Peyer's patch (tissue), 4 donors: ENCODE data around the gene HSPA1A. TPM values are rescaled to one million over a fixed set of nuclear protein-coding genes. Genes with fewer than 3 reads are reported as not detected.

Experiments
- DNase-seq, 3 donors: peaks; one replicate each; pipeline ENCODE4 v3.0.0-alpha.2; 2017 to 2019
- H3K27ac ChIP-seq, 4 donors: fragments of 200-600 bp; sonication (generic); one replicate each; pipeline ENCODE4 v1.5.1; 2016 to 2019
- H3K27me3 ChIP-seq, 2 donors: fragments of 200-600 bp; sonication (generic); one replicate each; pipeline ENCODE4 v1.5.1; 2019
- H3K36me3 ChIP-seq, 3 donors: fragments of 200-600 bp; sonication (generic); one replicate each; pipeline ENCODE4 v1.5.1; 2016 to 2019
- H3K4me1 ChIP-seq, 4 donors: fragments of 200-600 bp; sonication (generic); one replicate each; pipeline ENCODE4 v1.5.1; 2016 to 2019
- H3K4me3 ChIP-seq, 4 donors: fragments of 200-600 bp; sonication (generic); 1 replicate in 3 of 4; 2 replicates in 1 of 4; pipeline ENCODE4 v1.5.1; 2016 to 2019; ENCODE audit warnings: mild to moderate bottlenecking in 1 of 4
- H3K9me3 ChIP-seq, 4 donors: fragments of 200-600 bp; sonication (generic); one replicate each; pipeline ENCODE4 v1.5.1; 2016 to 2019; ENCODE audit warnings: mild to moderate bottlenecking in 1 of 4
- POLR2A ChIP-seq, 2 donors: fragments of 450-650 bp; IDR thresholded peaks; one replicate each; pipeline ENCODE4 v1.5.1; 2017; ENCODE audit warnings: antibody characterized with exemption in 2 of 2, mild to moderate bottlenecking in 2 of 2, moderate library complexity in 2 of 2
- total RNA-seq, 4 donors: library from RNA; depleted of rRNA; stranded (reverse); fragments of >200 nt; gene quantifications; one replicate each; pipeline ENCODE4 v1.1.0, GENCODE V29; 2016
- TF ChIP-seq, protein P1 (sequence below), 6 experiments: fragments of 450-650 bp in 4 of 6; fragments of 200-600 bp in 2 of 6; sonication (generic) in 1 of 6; IDR thresholded peaks; one replicate each; pipeline ENCODE4 v1.5.1; 2017 to 2019; ENCODE audit warnings: antibody characterized with exemption in 6 of 6, mild to moderate bottlenecking in 3 of 6, moderate library complexity in 1 of 6

The HSPA1A gene
- total RNA-seq, 4 donors from 2014 or later: 38.1 to 123 (median 67.0) TPM

DNA sequence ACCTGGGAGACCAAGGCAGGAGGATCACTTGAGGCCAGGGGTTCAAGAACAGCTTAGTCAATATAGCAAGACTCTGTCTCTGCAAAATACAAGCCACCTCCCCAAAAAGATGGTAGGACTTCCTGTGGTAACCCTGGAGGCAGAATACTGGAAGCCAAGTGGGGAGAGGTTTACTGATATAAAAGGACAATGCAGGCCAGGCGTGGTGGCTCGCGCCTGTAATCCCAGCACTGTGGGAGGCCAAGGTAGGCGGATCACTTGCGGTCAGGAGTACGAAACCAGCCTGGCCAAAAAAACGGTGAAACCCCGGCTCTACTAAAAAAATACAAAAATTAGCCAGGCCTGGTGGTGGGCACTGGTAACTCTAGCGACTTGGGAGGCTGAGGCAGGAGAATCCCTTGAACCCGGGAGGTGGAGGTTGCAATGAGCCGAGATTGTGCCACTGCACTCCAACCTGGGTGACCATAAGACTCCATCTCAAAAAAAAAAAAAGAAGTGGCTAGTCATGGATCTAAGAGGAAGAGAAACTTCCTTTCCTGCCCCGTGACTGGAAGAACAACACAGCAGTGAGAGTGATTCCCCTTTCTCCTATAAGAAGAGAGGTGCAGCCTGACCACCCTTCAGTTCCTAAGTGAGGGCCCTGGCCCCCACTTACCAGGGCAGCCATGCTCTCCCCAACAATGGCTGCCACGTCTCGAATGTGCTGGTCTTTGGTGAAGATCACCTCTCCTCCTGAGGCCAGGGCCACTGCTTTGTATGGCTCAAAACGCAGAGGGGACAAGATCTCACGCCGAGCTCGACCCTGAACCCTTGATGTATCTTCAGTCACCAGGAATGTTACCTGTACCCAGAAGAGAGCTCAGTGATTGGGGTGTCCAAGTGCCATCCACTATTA, 46.7 kb upstream of the HSPA1A start:
- Histone ChIP-seq H3K4me3 (no peak overlapping the region), H3K36me3 (no peaks in the 10 kb centered on the region)
- TF ChIP-seq, protein P1, sequence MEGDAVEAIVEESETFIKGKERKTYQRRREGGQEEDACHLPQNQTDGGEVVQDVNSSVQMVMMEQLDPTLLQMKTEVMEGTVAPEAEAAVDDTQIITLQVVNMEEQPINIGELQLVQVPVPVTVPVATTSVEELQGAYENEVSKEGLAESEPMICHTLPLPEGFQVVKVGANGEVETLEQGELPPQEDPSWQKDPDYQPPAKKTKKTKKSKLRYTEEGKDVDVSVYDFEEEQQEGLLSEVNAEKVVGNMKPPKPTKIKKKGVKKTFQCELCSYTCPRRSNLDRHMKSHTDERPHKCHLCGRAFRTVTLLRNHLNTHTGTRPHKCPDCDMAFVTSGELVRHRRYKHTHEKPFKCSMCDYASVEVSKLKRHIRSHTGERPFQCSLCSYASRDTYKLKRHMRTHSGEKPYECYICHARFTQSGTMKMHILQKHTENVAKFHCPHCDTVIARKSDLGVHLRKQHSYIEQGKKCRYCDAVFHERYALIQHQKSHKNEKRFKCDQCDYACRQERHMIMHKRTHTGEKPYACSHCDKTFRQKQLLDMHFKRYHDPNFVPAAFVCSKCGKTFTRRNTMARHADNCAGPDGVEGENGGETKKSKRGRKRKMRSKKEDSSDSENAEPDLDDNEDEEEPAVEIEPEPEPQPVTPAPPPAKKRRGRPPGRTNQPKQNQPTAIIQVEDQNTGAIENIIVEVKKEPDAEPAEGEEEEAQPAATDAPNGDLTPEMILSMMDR (IDR thresholded peaks at IDR 0.05): no peak
- TF ChIP-seq POLR2A (IDR thresholded peaks at IDR 0.05): no peak

DNA sequence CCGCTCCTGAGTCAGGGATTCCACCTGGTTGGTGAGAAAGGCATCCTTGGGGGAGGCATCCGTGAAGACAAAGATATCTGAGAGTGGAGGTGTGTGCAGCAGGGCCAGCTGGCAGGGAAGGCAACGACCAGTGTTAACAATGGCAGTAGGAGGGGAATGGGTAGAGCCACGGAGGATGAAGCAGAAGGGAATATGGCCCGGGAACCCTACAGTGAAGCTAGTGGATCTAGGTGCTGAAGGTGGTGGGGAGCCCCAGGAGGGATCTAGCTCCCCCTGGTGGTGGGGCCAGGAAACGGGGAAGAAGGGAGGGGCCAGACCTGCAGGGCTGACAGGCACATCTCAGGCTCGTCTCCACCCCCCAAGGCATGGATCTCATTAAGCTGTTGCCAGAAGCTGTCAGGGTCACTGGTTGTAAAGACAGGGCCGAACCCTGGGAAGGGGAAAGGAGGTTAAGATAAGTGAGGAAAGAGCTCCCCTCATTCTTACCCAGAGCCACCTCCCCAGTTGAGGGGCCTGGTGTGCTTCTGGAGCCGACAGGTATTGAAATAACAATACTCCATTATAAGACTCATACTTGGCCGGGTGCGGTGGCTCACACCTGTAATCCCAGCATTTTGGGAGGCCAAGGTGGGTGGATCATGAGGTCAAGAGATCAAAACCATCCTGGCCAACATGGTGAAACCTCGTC, 45.5 kb upstream of the HSPA1A start:
- Histone ChIP-seq H3K27ac (peak overlapping the region in 3 of 4 donors; percentile 22 to 65 (median 36)), H3K4me1 (peaks cover 0 to 19% (median 1%) of the 10 kb centered on the region in 4 donors), H3K36me3 (no peaks in the 10 kb centered on the region), H3K27me3 (no peaks in the 10 kb centered on the region), H3K4me3 (no peak overlapping the region), H3K9me3 (no peaks in the 10 kb centered on the region)
- peak; percentile 79 to 94 (median 92) for DNase-seq
- TF ChIP-seq, protein P1 (IDR thresholded peaks at IDR 0.05): peak; percentile 67 to 93 (median 84)
- TF ChIP-seq POLR2A (IDR thresholded peaks at IDR 0.05): no peak

More for the DNA sequence above, 46.7 kb upstream of the HSPA1A start:
- H3K4me1 ChIP-seq: peaks cover 0 to 19% (median 1%) of the 10 kb centered on the region in 4 donors
- DNase-seq: no peak
- H3K27ac ChIP-seq: no peak overlapping the region
- no peaks in the 10 kb centered on the region for H3K27me3 ChIP-seq
- H3K9me3 ChIP-seq: no peaks in the 10 kb centered on the region

DNA sequence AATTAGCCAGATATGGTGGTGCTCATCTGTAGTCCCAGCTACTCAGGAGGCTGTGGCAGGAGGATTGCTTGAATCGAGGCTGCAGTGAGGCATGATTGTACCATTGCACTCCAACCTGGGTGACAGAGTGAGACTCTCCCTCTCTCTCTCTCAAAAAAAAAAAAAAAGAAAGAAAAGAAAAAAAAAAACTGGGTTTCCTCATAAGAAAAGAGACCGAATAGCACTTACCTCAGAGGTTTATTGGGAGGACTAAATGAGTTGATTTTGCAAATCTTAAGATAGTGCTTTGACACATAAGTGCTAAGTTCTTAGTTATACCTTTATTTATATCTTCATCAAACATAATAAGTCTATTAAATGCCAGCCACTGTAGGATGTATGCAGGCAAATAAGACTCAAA, 44.5 kb upstream of the HSPA1A start:
- Histone ChIP-seq H3K4me3 (no peak overlapping the region), H3K4me1 (peaks cover 0 to 25% (median 1%) of the 10 kb centered on the region in 4 donors), H3K27ac (no peak overlapping the region), H3K9me3 (no peaks in the 10 kb centered on the region), H3K36me3 (no peaks in the 10 kb centered on the region), H3K27me3 (no peaks in the 10 kb centered on the region)
- TF ChIP-seq POLR2A (IDR thresholded peaks at IDR 0.05): no peak
- TF ChIP-seq, protein P1 (IDR thresholded peaks at IDR 0.05): no peak
- DNase-seq: no peak

DNA sequence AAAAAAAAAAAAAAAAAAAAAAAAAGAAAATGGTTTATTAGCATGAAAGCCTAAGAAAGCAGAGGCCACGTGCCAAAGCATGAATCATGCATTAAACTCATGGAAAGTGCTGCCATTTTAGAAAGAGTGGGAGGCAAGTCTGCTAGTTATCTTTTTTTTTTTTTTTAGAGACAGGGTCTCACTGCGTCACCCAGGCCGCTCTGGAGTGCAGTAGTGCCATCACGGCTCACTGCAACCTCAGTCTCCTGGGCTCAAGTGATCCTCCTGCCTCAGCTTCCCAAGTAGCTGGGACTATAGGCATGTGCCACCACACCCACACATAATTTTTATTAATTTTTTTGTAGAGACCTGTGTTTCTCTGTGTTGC, 43.4 kb upstream of the HSPA1A start:
- no peaks in the 10 kb centered on the region for H3K9me3 ChIP-seq
- H3K36me3 ChIP-seq: no peaks in the 10 kb centered on the region
- H3K27ac ChIP-seq: no peak overlapping the region
- no peak overlapping the region for H3K4me3 ChIP-seq
- H3K4me1 ChIP-seq: peaks cover 0 to 37% (median 4%) of the 10 kb centered on the region in 4 donors
- no peaks in the 10 kb centered on the region for H3K27me3 ChIP-seq
- no peak for DNase-seq
- TF ChIP-seq POLR2A (IDR thresholded peaks at IDR 0.05): no peak
- TF ChIP-seq, protein P1 (IDR thresholded peaks at IDR 0.05): no peak

DNA sequence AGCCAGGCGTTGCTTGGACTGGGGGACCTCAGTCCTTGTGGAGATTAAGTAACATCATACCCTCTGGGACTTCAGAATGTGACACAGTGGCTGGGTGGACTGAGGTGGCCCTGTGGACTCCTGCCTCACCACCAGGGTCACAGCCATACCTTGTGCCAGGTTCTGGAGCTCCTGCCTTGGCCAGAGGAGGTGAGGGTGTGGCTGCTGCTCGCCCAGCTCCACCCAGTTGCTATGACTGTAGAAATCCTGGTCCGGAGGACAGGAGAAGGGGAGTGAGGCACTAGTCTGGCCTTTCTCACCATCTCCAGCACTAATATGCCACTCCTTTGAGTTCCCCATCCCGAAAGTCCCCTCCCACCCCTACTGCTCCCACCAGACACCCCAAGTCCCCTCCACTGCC, 40.2 kb upstream of the HSPA1A start:
- H3K36me3 ChIP-seq: peaks cover 0 to 23% (median 0%) of the 10 kb centered on the region in 3 donors
- peaks cover 0 to 33% (median 8%) of the 10 kb centered on the region in 4 donors for H3K4me1 ChIP-seq
- H3K27ac ChIP-seq: peak overlapping the region in 2 of 4 donors; percentile 57 to 76
- no peak overlapping the region for H3K4me3 ChIP-seq
- H3K9me3 ChIP-seq: no peaks in the 10 kb centered on the region
- peak in 1 of 2 donors; percentile 30 for TF ChIP-seq POLR2A (IDR thresholded peaks at IDR 0.05)
- TF ChIP-seq, protein P1 (IDR thresholded peaks at IDR 0.05): peak in 3 of 6 experiments; percentile 49 to 57 (median 56)
- H3K27me3 ChIP-seq: no peaks in the 10 kb centered on the region
- DNase-seq: peak in 2 of 3 donors; percentile 74 to 82
